ENCODE results near the gene CD109. TPM values are rescaled to one million over a fixed set of nuclear protein-coding genes. Genes with fewer than 3 reads are reported as not detected.

Gene CD109
- total RNA-seq, 1 experiment from 2014 or later: 0.18 TPM

GRCh38 chr6:73699676-73700459 is 3.9 kb downstream of the CD109 start:
- Histone ChIP-seq H3K27me3 (replicated peaks; ENCODE audit: control insufficient read depth, insufficient read depth, low read length) (no peaks in the 10 kb centered on the region), H3K4me1 (no peaks in the 10 kb centered on the region), H3K36me3 (ENCODE audit: control insufficient read depth, insufficient read depth, low read length) (no peaks in the 10 kb centered on the region), H3K9me3 (no peaks in the 10 kb centered on the region), H3K4me3 (ENCODE audit: low read depth, low read length) (no peak overlapping the region)
- no peak for TF ChIP-seq CTCF (IDR thresholded peaks at IDR 0.05; ENCODE audit: insufficient read depth in 1 of 2, low read depth in 1 of 2, low read length in 1 of 2, severe bottlenecking in 1 of 2, unreplicated experiment in 1 of 2)
- ChIA-PET POLR2A (no interaction called here), CTCF (no interaction called here)
- Mint-ChIP-seq H3K27me3 (ENCODE audit: insufficient read depth, unreplicated experiment) (peaks cover 8% of the 10 kb centered on the region), H3K27ac (ENCODE audit: unreplicated experiment) (no peak overlapping the region), H3K4me1 (ENCODE audit: low read depth, unreplicated experiment) (no peaks in the 10 kb centered on the region), H3K9me3 (ENCODE audit: unreplicated experiment) (no peaks in the 10 kb centered on the region), H3K36me3 (ENCODE audit: insufficient read depth, unreplicated experiment) (no peaks in the 10 kb centered on the region), H3K4me3 (ENCODE audit: unreplicated experiment) (no peak overlapping the region)
- intact Hi-C loops (cut with micrococcal nuclease; ENCODE audit: unreplicated experiment): no loop called here
- no peak for DNase-seq
- BruUV-seq (replicated peaks): no TSS peak

- Mint-ChIP-seq H3K27ac (ENCODE audit: unreplicated experiment) (no peak overlapping the region), H3K36me3 (ENCODE audit: insufficient read depth, unreplicated experiment) (no peaks in the 10 kb centered on the region), H3K9me3 (ENCODE audit: unreplicated experiment) (no peaks in the 10 kb centered on the region), H3K4me1 (ENCODE audit: low read depth, unreplicated experiment) (no peaks in the 10 kb centered on the region), H3K4me3 (ENCODE audit: unreplicated experiment) (no peak overlapping the region), H3K27me3 (ENCODE audit: insufficient read depth, unreplicated experiment) (peaks cover 8% of the 10 kb centered on the region)
- Histone ChIP-seq H3K27me3 (replicated peaks; ENCODE audit: control insufficient read depth, insufficient read depth, low read length) (no peaks in the 10 kb centered on the region), H3K4me3 (ENCODE audit: low read depth, low read length) (no peak overlapping the region), H3K36me3 (ENCODE audit: control insufficient read depth, insufficient read depth, low read length) (no peaks in the 10 kb centered on the region), H3K9me3 (no peaks in the 10 kb centered on the region), H3K4me1 (no peaks in the 10 kb centered on the region)
- CTCF ChIA-PET: no interaction called here
- no peak for DNase-seq
- POLR2A ChIA-PET: no interaction called here
- BruUV-seq (replicated peaks): no TSS peak
- TF ChIP-seq CTCF (IDR thresholded peaks at IDR 0.05; ENCODE audit: insufficient read depth in 1 of 2, low read depth in 1 of 2, low read length in 1 of 2, severe bottlenecking in 1 of 2, unreplicated experiment in 1 of 2): no peak
- intact Hi-C loops (cut with micrococcal nuclease; ENCODE audit: unreplicated experiment): no loop called here
Observed at GRCh38 chr6:73702444-73702843, 6.4 kb downstream of the CD109 start.

DNA sequence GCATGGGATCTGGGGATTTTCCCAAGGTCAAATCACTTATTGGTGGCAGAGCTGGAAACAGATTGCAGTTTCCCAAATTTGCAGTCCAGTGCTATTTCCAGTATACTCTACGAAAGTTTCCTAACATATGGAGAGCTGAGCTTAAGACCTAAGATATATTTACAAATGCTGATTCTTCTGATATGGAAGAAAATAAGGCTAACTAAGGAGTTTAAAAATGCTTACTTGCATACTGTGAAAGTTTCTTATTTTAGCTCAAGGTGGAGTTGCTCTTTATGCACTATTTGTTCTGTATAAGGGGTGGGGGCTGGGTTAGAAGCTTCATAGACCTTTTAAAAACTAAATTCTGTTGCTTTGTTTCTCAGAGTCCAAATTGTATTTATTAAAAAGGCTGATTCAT is 7.5 kb downstream of the CD109 start:
- ChIA-PET CTCF (interaction anchor here (1.0 kb wide), 1 partner anchor 30 kb away, joined by 5 read pairs; no protein-coding TSS in a partner anchor), POLR2A (no interaction called here)
- no peaks in the 10 kb centered on the region for H3K9me3 ChIP-seq
- no peaks in the 10 kb centered on the region for H3K4me1 Mint-ChIP-seq (ENCODE audit: low read depth, unreplicated experiment)
- intact Hi-C loops (cut with micrococcal nuclease; ENCODE audit: unreplicated experiment): no loop called here
- H3K4me1 ChIP-seq: no peaks in the 10 kb centered on the region
- no peaks in the 10 kb centered on the region for H3K27me3 ChIP-seq (replicated peaks; ENCODE audit: control insufficient read depth, insufficient read depth, low read length)
- no peak for TF ChIP-seq CTCF (IDR thresholded peaks at IDR 0.05; ENCODE audit: insufficient read depth in 1 of 2, low read depth in 1 of 2, low read length in 1 of 2, severe bottlenecking in 1 of 2, unreplicated experiment in 1 of 2)
- no peak for DNase-seq
- H3K4me3 Mint-ChIP-seq (ENCODE audit: unreplicated experiment): no peak overlapping the region
- no peak overlapping the region for H3K27ac Mint-ChIP-seq (ENCODE audit: unreplicated experiment)
- no TSS peak for BruUV-seq (replicated peaks)
- H3K4me3 ChIP-seq (ENCODE audit: low read depth, low read length): no peak overlapping the region
- H3K27me3 Mint-ChIP-seq (ENCODE audit: insufficient read depth, unreplicated experiment): peaks cover 7% of the 10 kb centered on the region
- H3K9me3 Mint-ChIP-seq (ENCODE audit: unreplicated experiment): no peaks in the 10 kb centered on the region
- H3K36me3 ChIP-seq (ENCODE audit: control insufficient read depth, insufficient read depth, low read length): no peaks in the 10 kb centered on the region
- H3K36me3 Mint-ChIP-seq (ENCODE audit: insufficient read depth, unreplicated experiment): no peaks in the 10 kb centered on the region

Measured in Caco-2 (cell line).